Activated CD4-positive, CD25-positive, alpha-beta regulatory T cell treated with anti-CD3 and anti-CD28 coated beads, Interleukin-2, amount 50 U/mL, for 72 hours (primary cell): ENCODE measurements around the gene SREK1.
"Not testable (repeated sequence)": the region's sequence is repeated elsewhere in the genome, so short reads cannot be mapped to it uniquely, and the experiment has no call there.

Experiments
- DNase-seq: peaks from one replicate; pipeline ENCODE4 v3.0.0; 2021

SREK1 gene

DNA sequence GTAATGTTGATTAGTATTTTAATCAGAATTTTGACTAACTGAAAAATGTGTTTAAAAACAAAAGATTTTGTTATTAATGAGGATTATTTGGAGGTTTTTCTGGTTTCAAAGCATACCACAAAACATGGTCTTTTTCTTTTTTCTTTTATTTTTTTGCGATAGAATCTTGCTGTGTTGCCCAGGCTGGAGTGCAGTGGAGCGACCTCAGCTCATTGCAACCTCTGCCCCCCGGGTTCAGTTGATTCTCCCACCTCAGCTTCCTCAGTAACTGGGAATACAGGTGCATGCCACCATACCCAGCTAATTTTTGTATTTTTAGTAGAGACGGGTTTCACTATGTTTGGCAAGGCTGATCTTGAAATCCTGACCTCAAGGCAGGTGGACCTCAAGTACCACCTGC, 24.1 kb downstream of the SREK1 start:
- DNase-seq, result no peak

DNA sequence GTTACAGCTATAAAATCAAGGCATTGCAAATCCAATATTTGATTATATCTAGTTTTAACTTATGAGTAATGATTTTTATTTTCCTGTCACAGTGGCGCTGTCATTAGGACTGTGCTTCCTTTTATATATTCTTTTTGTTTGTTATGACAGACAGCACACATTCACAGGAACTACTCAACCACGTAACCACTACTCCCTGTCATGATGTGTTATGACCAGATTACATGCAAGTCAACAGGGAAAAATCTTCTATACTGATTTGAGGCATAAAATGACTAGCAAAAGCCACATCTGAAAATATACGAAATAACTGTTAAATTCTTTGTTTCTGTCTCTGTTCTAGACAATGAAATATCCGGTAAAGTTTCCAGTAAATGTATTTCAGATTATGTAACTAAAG, 25.4 kb downstream of the SREK1 start:
- no peak for DNase-seq

GRCh38 chr5:66170195-66170919, 26.3 kb downstream of the SREK1 start:
- no peak for DNase-seq

GRCh38 chr5:66171349-66172344, 27.5 kb downstream of the SREK1 start:
- DNase-seq, result no peak

- no peak for DNase-seq
Observed at GRCh38 chr5:66174338-66174737, 30.2 kb downstream of the SREK1 start.

- DNase-seq, result no peak
Observed at GRCh38 chr5:66178799-66179198, 34.7 kb downstream of the SREK1 start.

DNA sequence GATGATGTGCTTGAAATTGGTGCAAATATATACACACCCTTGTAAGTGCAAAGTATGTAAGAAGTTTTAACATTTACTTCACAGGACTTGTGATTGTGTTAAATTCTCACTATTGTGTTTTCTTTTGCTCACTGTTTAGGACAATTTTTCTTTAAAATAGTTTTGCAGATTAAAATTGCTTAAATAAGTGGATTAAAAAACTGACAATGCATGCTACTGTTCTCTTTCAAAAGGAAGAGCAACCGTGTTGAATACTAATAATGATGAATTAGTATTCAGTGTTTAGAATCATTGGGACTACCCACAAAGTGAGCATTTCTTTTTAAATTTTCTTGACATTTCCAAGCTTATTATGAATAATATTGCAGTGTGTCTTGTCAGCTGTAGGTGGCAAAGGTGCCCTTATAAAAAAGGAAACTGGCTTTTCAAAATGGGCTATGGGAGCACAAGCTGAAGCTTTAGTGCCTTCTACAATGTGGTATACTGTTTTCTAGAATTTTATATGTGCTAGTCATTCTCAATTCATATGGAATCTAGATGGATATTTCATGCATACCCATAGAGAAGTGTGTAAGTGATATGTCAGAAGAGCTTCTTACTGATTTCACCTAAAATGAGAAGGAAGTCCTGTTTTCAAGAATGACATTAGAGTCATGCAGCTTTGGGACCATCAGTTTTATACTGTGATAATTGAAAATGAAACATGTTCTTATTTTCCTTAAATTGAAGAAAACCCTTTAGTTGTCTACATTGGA, 35.4 kb downstream of the SREK1 start:
- DNase-seq, result no peak

GRCh38 chr5:66180282-66181155, 36.4 kb downstream of the SREK1 start:
- DNase-seq, result no peak

GRCh38 chr5:66186108-66186507, 42.0 kb downstream of the SREK1 start:
- no peak for DNase-seq

GRCh38 chr5:66193419-66193818, 49.3 kb downstream of the SREK1 start:
- no peak for DNase-seq

DNA sequence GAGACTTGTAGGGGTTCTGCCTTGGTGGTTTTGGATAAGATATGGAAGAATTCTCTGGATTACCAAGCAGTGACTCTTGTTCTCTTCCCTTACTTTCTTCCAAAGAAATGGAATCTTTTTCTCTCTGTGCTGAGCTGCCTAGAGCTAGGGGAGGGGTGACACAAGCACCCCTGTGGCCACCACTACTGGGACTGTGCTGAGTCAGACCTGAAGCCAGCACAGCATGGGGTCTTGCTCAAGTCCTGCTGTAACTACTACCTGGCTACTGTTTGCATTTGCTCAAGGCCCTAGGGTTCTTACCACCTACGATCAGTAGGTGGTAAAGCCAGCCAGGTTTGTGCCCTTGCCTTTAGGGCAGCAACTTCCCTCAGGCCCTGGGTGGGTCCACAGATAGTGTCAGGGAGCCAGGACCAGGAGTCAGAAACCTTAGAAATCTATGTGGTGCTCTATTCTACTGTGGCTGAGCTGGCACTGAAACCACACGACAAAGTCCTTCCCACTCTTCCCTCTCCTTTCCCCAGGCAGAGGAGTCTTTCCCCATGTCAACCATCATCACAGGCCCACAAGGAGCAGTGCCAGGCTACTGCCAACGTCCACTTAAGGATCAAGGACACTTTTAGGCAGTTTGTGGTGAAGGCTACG, 53.8 kb downstream of the SREK1 start:
- DNase-seq, result no peak

GRCh38 chr5:66198837-66199236, 54.7 kb downstream of the SREK1 start:
- no peak for DNase-seq

DNA sequence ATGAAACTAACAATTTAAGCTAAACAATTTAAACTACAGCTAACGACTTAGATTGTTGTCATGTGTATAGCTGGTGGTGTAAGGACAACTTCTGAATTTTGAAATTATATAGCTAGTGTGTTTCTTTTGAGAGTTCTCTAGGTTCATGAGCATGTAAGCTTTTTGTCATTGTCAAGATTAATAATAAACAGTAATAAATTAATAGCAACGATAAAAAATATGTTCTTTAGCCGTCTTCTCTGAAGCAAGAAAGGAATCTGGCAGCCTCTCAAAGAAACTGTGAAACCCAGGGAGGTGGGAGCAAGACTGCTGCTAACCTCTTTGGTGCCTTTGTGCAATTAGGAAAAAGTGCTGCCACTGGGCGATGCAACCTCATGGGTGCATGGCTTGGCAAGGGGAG, 59.4 kb downstream of the SREK1 start:
- no peak for DNase-seq

- DNase-seq, result no peak
Observed at GRCh38 chr5:66206465-66206864, 62.4 kb downstream of the SREK1 start.

- DNase-seq, result no peak
Observed at GRCh38 chr5:66207800-66208561, 63.9 kb downstream of the SREK1 start.

DNA sequence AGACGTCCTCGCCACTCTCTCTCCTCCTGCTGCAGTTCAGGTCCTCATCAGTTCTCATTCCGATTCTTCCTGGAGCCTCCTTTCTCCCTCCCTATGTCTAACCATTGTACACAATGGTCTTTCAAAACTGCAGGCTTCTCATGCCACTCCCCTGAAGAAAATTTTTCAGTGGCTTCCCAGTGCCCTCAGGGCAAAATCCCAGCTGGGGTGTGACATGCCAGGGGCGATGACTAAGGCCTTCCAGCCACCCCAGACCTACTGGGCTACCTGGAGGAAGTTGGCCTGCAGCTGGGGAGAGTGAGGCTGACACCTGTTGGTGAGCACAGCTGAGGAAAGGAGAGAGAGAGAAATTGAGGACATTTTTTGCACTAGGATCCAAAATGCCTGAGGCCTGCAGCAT, 65.2 kb downstream of the SREK1 start:
- no peak for DNase-seq

GRCh38 chr5:66209794-66210193, 65.7 kb downstream of the SREK1 start:
- no peak for DNase-seq

DNA sequence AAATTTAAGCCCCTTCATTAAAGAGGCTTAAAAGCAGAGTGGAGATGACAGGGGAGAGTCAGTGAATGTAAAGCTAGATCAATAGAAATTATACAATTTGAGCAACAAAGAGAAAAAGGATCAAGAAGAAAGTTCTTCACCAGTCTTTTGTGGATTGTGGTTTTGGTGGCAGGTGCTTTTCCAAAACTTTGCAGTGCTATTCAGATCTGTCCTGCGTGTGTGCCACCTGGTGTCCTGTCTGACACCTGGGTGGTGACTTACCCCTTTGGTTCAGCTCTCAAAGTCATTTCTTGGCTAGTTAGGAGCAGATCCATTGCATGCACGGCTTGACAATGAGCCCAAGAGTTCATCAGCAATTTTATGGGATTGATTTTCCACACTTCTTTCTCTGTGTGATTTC, 69.4 kb downstream of the SREK1 start:
- no peak for DNase-seq

GRCh38 chr5:66222455-66222854, 78.4 kb downstream of the SREK1 start:
- no peak for DNase-seq

- DNase-seq, result not testable (repeated sequence)
Observed at GRCh38 chr5:66222896-66223295, 78.8 kb downstream of the SREK1 start.

- DNase-seq, result no peak
Observed at GRCh38 chr5:66223637-66224036, 79.5 kb downstream of the SREK1 start.
